Measurements from ENCODE around the gene NUDT1. TPM values are rescaled to one million over a fixed set of nuclear protein-coding genes. Genes with fewer than 3 reads are reported as not detected.

The NUDT1 gene
- total RNA-seq, 1 experiment from 2014 or later: 100 TPM

GRCh38 chr7:2259480-2259879, 17.5 kb downstream of the NUDT1 start (continued):
- TF ChIP-seq HMGXB4 (CRISPR knock-in tag; IDR thresholded peaks at IDR 0.05) (no peak), SMAD3 (CRISPR knock-in tag; IDR thresholded peaks at IDR 0.05; ENCODE audit: borderline replicate concordance) (no peak), ZNF263 (CRISPR knock-in tag; IDR thresholded peaks at IDR 0.05; ENCODE audit: low read depth) (no peak), PREB (CRISPR knock-in tag; IDR thresholded peaks at IDR 0.05; ENCODE audit: borderline replicate concordance) (no peak)

- H3K4me1 Mint-ChIP-seq: no peaks in the 10 kb centered on the region
- no peaks in the 10 kb centered on the region for H3K27me3 Mint-ChIP-seq (ENCODE audit: low read depth)
Measured at GRCh38 chr7:2260820-2261219, 18.8 kb downstream of the NUDT1 start.

More at GRCh38 chr7:2260820-2261219, 18.8 kb downstream of the NUDT1 start:
- Mint-ChIP-seq H3K36me3 (peaks cover 19% of the 10 kb centered on the region), H3K27ac (no peak overlapping the region), H3K9me3 (no peaks in the 10 kb centered on the region), H3K4me3 (no peak overlapping the region)
- TF ChIP-seq IRF2 (CRISPR knock-in tag; IDR thresholded peaks at IDR 0.05; ENCODE audit: borderline replicate concordance, low read depth) (no peak), ATF1 (CRISPR knock-in tag; IDR thresholded peaks at IDR 0.05) (no peak), ERG (CRISPR knock-in tag; IDR thresholded peaks at IDR 0.05) (no peak), ATF6 (CRISPR knock-in tag; IDR thresholded peaks at IDR 0.05) (no peak), ZNF138 (CRISPR knock-in tag; conservative IDR thresholded peaks at IDR 0.05) (no peak), TEAD1 (CRISPR knock-in tag; IDR thresholded peaks at IDR 0.05) (no peak), PRRX2 (CRISPR knock-in tag; IDR thresholded peaks at IDR 0.05) (no peak), PRDM15 (CRISPR knock-in tag; IDR thresholded peaks at IDR 0.05) (no peak), NFE2L1 (CRISPR knock-in tag; IDR thresholded peaks at IDR 0.05) (no peak), ESRRA (CRISPR knock-in tag; IDR thresholded peaks at IDR 0.05; ENCODE audit: borderline replicate concordance) (no peak)
- POLR2A ChIA-PET: no interaction called here
- ATAC-seq (no peak), DNase-seq (ENCODE audit: low spot score) (no peak)
- CTCF ChIA-PET: interaction anchor here (1.7 kb wide), 1 partner anchor 87 kb away, joined by 7 read pairs; no protein-coding TSS in a partner anchor
